NCI-H2029 treated with DMSO at 0.1 percent for 48 hours (cell line): Measurements from ENCODE around the gene ASRGL1.

Experiments used
- DNase-seq: peaks from one replicate; lab custom pipeline; 2025; lab: John Stamatoyannopoulos, UW

ASRGL1 gene

GRCh38 chr11:62416596-62416995 lies 79.3 kb downstream of the ASRGL1 start:
- no peak for DNase-seq

GRCh38 chr11:62418136-62418535 lies 80.9 kb downstream of the ASRGL1 start:
- DNase-seq, result no peak

GRCh38 chr11:62418733-62419132 lies 81.5 kb downstream of the ASRGL1 start, which contains the start of gene SCGB1A1:
Gene SCGB1A1, plus strand, starts transcription at chr11:62419033. Its CDS starts 63 bp downstream, at chr11:62419096.
- no peak for DNase-seq

GRCh38 chr11:62419314-62419929 lies 82.2 kb downstream of the ASRGL1 start:
- DNase-seq, result no peak

GRCh38 chr11:62419943-62420342 lies 82.7 kb downstream of the ASRGL1 start:
- no peak for DNase-seq

GRCh38 chr11:62420882-62421281 lies 83.6 kb downstream of the ASRGL1 start:
- no peak for DNase-seq

GRCh38 chr11:62421996-62422395 lies 84.7 kb downstream of the ASRGL1 start:
- no peak for DNase-seq

GRCh38 chr11:62423012-62423411 lies 85.8 kb downstream of the ASRGL1 start:
- no peak for DNase-seq

GRCh38 chr11:62427630-62428233 lies 90.5 kb downstream of the ASRGL1 start:
- no peak for DNase-seq

- DNase-seq, result no peak
These were observed 91.8 kb downstream of the ASRGL1 start for GRCh38 chr11:62428871-62429560.

GRCh38 chr11:62430425-62430824 lies 93.2 kb downstream of the ASRGL1 start:
- DNase-seq, result no peak

GRCh38 chr11:62431171-62431901 lies 94.1 kb downstream of the ASRGL1 start:
- no peak for DNase-seq

GRCh38 chr11:62432695-62433094 lies 95.4 kb downstream of the ASRGL1 start:
- DNase-seq, result no peak

- no peak for DNase-seq
These were observed 96.1 kb downstream of the ASRGL1 start for GRCh38 chr11:62433141-62433903.

- DNase-seq, result no peak
These were observed 96.6 kb downstream of the ASRGL1 start for GRCh38 chr11:62433904-62434276.

- no peak for DNase-seq
These were observed 98.8 kb downstream of the ASRGL1 start for GRCh38 chr11:62435846-62436660.

- DNase-seq, result no peak
These were observed 100.4 kb downstream of the ASRGL1 start for GRCh38 chr11:62437616-62438015.

GRCh38 chr11:62438641-62439040 lies 101.4 kb downstream of the ASRGL1 start:
- no peak for DNase-seq

GRCh38 chr11:62439785-62440602 lies 102.7 kb downstream of the ASRGL1 start:
- no peak for DNase-seq
